Measurements from ENCODE around the gene SALL4. TPM values are rescaled to one million over a fixed set of nuclear protein-coding genes. Genes with fewer than 3 reads are reported as not detected.

SALL4 gene
- total and polyA plus RNA-seq, 12 donors = 0.07 to 1.3 (median 0.34) TPM; not detected in 1

DNA sequence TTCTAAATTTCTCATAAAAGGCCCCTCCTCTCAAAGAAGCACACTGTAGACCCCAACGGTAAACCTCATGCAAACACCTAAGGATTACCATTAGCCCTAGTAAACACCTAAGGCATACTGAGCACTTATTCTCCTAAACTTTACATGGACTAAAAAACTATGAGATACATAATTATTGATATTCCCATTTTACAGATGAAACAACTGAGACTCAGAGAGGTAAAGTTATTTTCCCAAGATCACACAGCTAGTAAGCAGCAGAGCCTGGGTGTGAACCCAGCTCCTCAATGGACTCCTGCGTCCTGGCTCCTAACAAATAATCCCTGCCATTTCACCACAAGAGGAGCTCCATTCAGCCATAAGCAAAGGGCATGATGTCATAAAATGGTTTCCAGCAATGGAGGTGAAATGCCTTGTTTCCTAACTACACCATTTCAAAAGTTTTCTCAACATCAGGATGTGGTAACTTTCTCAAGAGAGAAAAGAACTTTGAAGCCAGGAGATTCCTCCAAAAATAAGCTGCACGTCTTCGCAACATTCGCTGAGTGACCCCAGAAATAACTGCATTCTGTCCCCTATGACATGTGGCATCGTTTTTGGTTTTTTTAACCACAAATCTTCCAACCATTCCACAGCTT, 38.2 kb downstream of the SALL4 start:
- Histone ChIP-seq H3K36me3 (replicated peaks in 1 of 2) (no peaks in the 10 kb centered on the region), H3K9me3 (replicated peaks in 1 of 3) (no peaks in the 10 kb centered on the region), H3K4me3 (no peak overlapping the region), H3K4me1 (replicated peaks in 1 of 2) (peaks cover 0 to 4% of the 10 kb centered on the region in 2 donors), H3K27ac (no peak overlapping the region), H3K27me3 (peaks cover 3% of the 10 kb centered on the region)
- TF ChIP-seq CTCF (IDR thresholded peaks at IDR 0.05) = no peak
- no peak for TF ChIP-seq POLR2A (IDR thresholded peaks at IDR 0.05)
- DNase-seq = no peak
- intact Hi-C loops (cut with DNase I) = no loop called here
- WGBS, 4 donors = 77 to 91% (median 83%) methylated on average over 6 of the region's 6 CpGs

- no peak for DNase-seq
- H3K27me3 ChIP-seq = no peaks in the 10 kb centered on the region
- H3K4me3 ChIP-seq = no peak overlapping the region
- intact Hi-C loops (cut with DNase I) = no loop called here
- no peaks in the 10 kb centered on the region for H3K4me1 ChIP-seq (replicated peaks in 1 of 2)
- WGBS, 4 donors = 47 to 65% (median 56%) methylated on average over 13 to 14 of the region's 14 CpGs
- no peak for TF ChIP-seq CTCF (IDR thresholded peaks at IDR 0.05)
- TF ChIP-seq POLR2A (IDR thresholded peaks at IDR 0.05) = no peak
- peak overlapping the region in 3 of 5 donors; percentile 54 to 81 (median 60) for H3K27ac ChIP-seq
- no peaks in the 10 kb centered on the region for H3K9me3 ChIP-seq (replicated peaks in 1 of 3)
- H3K36me3 ChIP-seq (replicated peaks in 1 of 2) = no peaks in the 10 kb centered on the region
Measured at GRCh38 chr20:51760905-51761546, 41.3 kb downstream of the SALL4 start.

DNA sequence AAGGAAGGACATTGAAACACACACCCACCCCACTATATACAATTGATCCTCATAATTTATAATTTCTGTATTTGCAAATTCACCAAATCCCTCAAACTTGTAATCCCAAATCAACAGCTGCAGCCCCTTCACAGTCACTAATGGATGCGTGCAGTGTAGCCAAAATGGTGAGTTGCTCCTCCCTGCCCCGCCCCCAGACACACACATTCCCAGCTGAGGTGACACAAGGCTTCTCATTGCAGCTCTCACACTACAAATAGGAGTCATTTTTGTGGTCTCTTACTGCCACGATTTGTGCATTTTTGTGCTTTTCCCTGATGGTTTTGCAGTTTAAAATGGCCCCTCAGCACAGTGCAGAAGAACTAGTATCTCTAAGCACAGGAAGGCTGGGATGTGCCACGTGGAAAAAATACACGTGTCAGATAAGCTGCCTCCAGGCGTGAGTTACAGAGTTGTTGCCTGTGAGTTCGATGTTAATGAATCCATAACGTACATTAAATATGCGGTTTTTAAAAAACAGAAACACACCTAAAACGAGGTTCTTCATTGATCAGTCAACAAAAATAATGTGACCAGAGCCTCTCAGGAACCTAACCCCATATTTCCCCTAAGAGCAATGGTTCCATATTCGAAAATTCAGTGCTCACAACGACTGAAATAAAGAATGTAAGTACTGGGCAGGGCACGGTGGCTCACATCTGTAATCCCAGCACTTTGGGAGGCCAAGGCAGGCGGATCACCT, 42.4 kb downstream of the SALL4 start:
- no peaks in the 10 kb centered on the region for H3K27me3 ChIP-seq
- intact Hi-C loops (cut with DNase I) = no loop called here
- peak overlapping the region in 1 of 5 donors; percentile 74 for H3K27ac ChIP-seq
- H3K4me3 ChIP-seq = no peak overlapping the region
- DNase-seq = no peak
- H3K9me3 ChIP-seq (replicated peaks in 1 of 3) = no peaks in the 10 kb centered on the region
- 87 to 91% (median 90%) methylated on average over 14 of the region's 14 CpGs for WGBS, 4 donors
- TF ChIP-seq POLR2A (IDR thresholded peaks at IDR 0.05) (no peak), CTCF (IDR thresholded peaks at IDR 0.05) (no peak)
- H3K4me1 ChIP-seq (replicated peaks in 1 of 2) = no peaks in the 10 kb centered on the region
- no peaks in the 10 kb centered on the region for H3K36me3 ChIP-seq (replicated peaks in 1 of 2)

DNA sequence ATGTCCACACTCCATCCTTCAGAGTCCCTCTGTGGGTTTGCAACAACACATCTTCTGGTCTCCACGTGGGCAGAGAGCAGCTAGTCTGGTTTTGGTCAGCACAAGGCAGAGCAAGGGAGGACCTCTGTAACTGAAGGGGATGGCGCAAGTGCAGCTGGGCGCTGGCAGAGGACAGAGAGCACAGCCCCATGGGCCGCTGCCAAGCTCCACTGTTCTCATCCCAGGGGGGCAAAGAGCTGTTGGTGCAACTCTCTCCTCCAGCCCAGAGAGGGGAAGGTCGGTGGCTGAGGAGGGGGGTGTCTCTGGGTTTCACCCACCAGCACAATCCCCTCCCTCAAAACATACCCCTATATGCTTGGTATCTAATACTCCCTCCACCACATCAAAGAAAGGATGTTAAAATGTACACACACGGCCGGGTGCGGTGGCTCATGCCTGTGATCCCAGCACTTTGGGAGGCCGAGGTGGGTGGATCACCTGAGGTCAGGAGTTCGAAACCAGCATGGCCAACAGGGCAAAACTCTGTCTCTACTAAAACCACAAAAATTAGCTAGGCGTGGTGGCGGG, 43.3 kb downstream of the SALL4 start:
- WGBS, 4 donors = 74 to 88% (median 83%) methylated on average over 8 to 12 of the region's 12 CpGs
- intact Hi-C loops (cut with DNase I) = no loop called here
- H3K9me3 ChIP-seq (replicated peaks in 1 of 3) = no peaks in the 10 kb centered on the region
- no peaks in the 10 kb centered on the region for H3K4me1 ChIP-seq (replicated peaks in 1 of 2)
- no peak for TF ChIP-seq CTCF (IDR thresholded peaks at IDR 0.05)
- no peak for TF ChIP-seq POLR2A (IDR thresholded peaks at IDR 0.05)
- peak overlapping the region in 4 of 5 donors; percentile 14 to 81 (median 60) for H3K27ac ChIP-seq
- DNase-seq = peak in 1 of 7 donors; percentile 28
- H3K27me3 ChIP-seq = no peaks in the 10 kb centered on the region
- H3K4me3 ChIP-seq = no peak overlapping the region
- no peaks in the 10 kb centered on the region for H3K36me3 ChIP-seq (replicated peaks in 1 of 2)

Data from adrenal gland (tissue), 12 donors.